ENCODE measurements around the gene PTPN11. TPM values are rescaled to one million over a fixed set of nuclear protein-coding genes. Genes with fewer than 3 reads are reported as not detected.
A peak's percentile ranks its signal among the peaks of the same experiment; 100 is the strongest.

The PTPN11 gene
- total and polyA plus RNA-seq, 2 of the 13 experiments (the other 11 are each of a cell fraction or from before 2014, with no cell fraction given), result 30.0 to 63.5 TPM

- TF ChIP-seq ZSCAN5A (CRISPR knock-in tag; IDR thresholded peaks at IDR 0.05; ENCODE audit: borderline replicate concordance), result no peak
- peak; percentile 29 for TF ChIP-seq ZNF441 (CRISPR knock-in tag; IDR thresholded peaks at IDR 0.05; ENCODE audit: borderline replicate concordance)
- TF ChIP-seq, protein P1, sequence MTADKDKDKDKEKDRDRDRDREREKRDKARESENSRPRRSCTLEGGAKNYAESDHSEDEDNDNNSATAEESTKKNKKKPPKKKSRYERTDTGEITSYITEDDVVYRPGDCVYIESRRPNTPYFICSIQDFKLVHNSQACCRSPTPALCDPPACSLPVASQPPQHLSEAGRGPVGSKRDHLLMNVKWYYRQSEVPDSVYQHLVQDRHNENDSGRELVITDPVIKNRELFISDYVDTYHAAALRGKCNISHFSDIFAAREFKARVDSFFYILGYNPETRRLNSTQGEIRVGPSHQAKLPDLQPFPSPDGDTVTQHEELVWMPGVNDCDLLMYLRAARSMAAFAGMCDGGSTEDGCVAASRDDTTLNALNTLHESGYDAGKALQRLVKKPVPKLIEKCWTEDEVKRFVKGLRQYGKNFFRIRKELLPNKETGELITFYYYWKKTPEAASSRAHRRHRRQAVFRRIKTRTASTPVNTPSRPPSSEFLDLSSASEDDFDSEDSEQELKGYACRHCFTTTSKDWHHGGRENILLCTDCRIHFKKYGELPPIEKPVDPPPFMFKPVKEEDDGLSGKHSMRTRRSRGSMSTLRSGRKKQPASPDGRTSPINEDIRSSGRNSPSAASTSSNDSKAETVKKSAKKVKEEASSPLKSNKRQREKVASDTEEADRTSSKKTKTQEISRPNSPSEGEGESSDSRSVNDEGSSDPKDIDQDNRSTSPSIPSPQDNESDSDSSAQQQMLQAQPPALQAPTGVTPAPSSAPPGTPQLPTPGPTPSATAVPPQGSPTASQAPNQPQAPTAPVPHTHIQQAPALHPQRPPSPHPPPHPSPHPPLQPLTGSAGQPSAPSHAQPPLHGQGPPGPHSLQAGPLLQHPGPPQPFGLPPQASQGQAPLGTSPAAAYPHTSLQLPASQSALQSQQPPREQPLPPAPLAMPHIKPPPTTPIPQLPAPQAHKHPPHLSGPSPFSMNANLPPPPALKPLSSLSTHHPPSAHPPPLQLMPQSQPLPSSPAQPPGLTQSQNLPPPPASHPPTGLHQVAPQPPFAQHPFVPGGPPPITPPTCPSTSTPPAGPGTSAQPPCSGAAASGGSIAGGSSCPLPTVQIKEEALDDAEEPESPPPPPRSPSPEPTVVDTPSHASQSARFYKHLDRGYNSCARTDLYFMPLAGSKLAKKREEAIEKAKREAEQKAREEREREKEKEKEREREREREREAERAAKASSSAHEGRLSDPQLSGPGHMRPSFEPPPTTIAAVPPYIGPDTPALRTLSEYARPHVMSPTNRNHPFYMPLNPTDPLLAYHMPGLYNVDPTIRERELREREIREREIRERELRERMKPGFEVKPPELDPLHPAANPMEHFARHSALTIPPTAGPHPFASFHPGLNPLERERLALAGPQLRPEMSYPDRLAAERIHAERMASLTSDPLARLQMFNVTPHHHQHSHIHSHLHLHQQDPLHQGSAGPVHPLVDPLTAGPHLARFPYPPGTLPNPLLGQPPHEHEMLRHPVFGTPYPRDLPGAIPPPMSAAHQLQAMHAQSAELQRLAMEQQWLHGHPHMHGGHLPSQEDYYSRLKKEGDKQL (CRISPR knock-in tag; IDR thresholded peaks at IDR 0.05; ENCODE audit: low read depth), result no peak
- TF ChIP-seq TAF1 (CRISPR knock-in tag; IDR thresholded peaks at IDR 0.05), result peak; percentile 93
- TF ChIP-seq CAMTA2 (CRISPR knock-in tag; IDR thresholded peaks at IDR 0.05; ENCODE audit: borderline replicate concordance), result 0 out of 2 replicates have a peak, but pooled peaks have one; percentile 18
- TF ChIP-seq HMGXB3 (CRISPR knock-in tag; IDR thresholded peaks at IDR 0.05; ENCODE audit: borderline replicate concordance), result peak; percentile 34; the same call in 1 of the 2 replicates
- no peak; the same call in 1 of the 2 replicates for TF ChIP-seq KDM4B (CRISPR knock-in tag; IDR thresholded peaks at IDR 0.05)
- no peak for TF ChIP-seq MYNN (CRISPR knock-in tag; IDR thresholded peaks at IDR 0.05; ENCODE audit: low read depth)
- TF ChIP-seq BCL6 (CRISPR knock-in tag; IDR thresholded peaks at IDR 0.05), result peak; percentile 39; the same call in 1 of the 2 replicates
- TF ChIP-seq ZNF460 (CRISPR knock-in tag; IDR thresholded peaks at IDR 0.05; ENCODE audit: borderline replicate concordance), result no peak
- TF ChIP-seq ONECUT2 (CRISPR knock-in tag; IDR thresholded peaks at IDR 0.05), result peak; percentile 50; the same call in 1 of the 2 replicates
- no peak for TF ChIP-seq NFE2 (CRISPR knock-in tag; IDR thresholded peaks at IDR 0.05)
- no peak for TF ChIP-seq HMG20B (CRISPR knock-in tag; conservative IDR thresholded peaks at IDR 0.05)
- no peak for TF ChIP-seq ZNF572 (CRISPR knock-in tag; IDR thresholded peaks at IDR 0.05)
- no peak for TF ChIP-seq SMAD9 (CRISPR knock-in tag; IDR thresholded peaks at IDR 0.05)
- peak; percentile 71 for TF ChIP-seq MED1 (CRISPR knock-in tag; IDR thresholded peaks at IDR 0.05)
- 0 out of 2 replicates have a peak, but pooled peaks have one; percentile 68 for TF ChIP-seq ZNF775 (CRISPR knock-in tag; IDR thresholded peaks at IDR 0.05; ENCODE audit: borderline replicate concordance)
Observed at GRCh38 chr12:112418608-112419296, at the start of gene PTPN11 (continued).
